ENCODE data around the gene TRIM42.
A peak's percentile ranks its signal among the peaks of the same experiment; 100 is the strongest.

TRIM42 gene

GRCh38 chr3:140711390-140712035 is 33.6 kb downstream of the TRIM42 start:
- DNase-seq = no peak

GRCh38 chr3:140712301-140712700 is 34.4 kb downstream of the TRIM42 start:
- no peak for DNase-seq

GRCh38 chr3:140715035-140715434 is 37.2 kb downstream of the TRIM42 start:
- no peak for DNase-seq

GRCh38 chr3:140717921-140718320 is 40.1 kb downstream of the TRIM42 start:
- DNase-seq = no peak

- DNase-seq = no peak
Measured at GRCh38 chr3:140719841-140720614, 42.2 kb downstream of the TRIM42 start.

- no peak for DNase-seq
Measured at GRCh38 chr3:140723576-140723975, 45.7 kb downstream of the TRIM42 start.

GRCh38 chr3:140724856-140725812 is 47.3 kb downstream of the TRIM42 start:
- no peak for DNase-seq

- no peak for DNase-seq
Measured at GRCh38 chr3:140726066-140726465, 48.2 kb downstream of the TRIM42 start.

- DNase-seq = no peak
Measured at GRCh38 chr3:140727886-140728285, 50.0 kb downstream of the TRIM42 start.

GRCh38 chr3:140731440-140732119 is 53.7 kb downstream of the TRIM42 start:
- no peak for DNase-seq

GRCh38 chr3:140733623-140734022 is 55.8 kb downstream of the TRIM42 start:
- no peak for DNase-seq

- peak; percentile 30 to 49 for DNase-seq
Measured at GRCh38 chr3:140736863-140737460, 59.1 kb downstream of the TRIM42 start.

GRCh38 chr3:140742116-140742515 is 64.3 kb downstream of the TRIM42 start:
- DNase-seq = no peak

GRCh38 chr3:140748171-140748570 is 70.3 kb downstream of the TRIM42 start:
- no peak for DNase-seq

GRCh38 chr3:140748903-140749302 is 71.0 kb downstream of the TRIM42 start:
- DNase-seq = no peak

Data from Kasumi-1 (cell line).